Left ventricle myocardium inferior (tissue), 1 donor: Measurements from ENCODE around the gene LARGE1. TPM values are rescaled to one million over a fixed set of nuclear protein-coding genes. Genes with fewer than 3 reads are reported as not detected.

Source experiments
- DNase-seq: peaks from one replicate; pipeline ENCODE4 v3.0.0-alpha.2; 2020
- H3K27ac ChIP-seq: fragments of 200-600 bp; replicated peaks from 2 replicates; pipeline ENCODE4 v1.8.0; 2021
- H3K27me3 ChIP-seq: fragments of 200-600 bp; 2 replicates; pipeline ENCODE4 v1.8.0; 2021; ENCODE audit warnings: low read depth
- H3K36me3 ChIP-seq: fragments of 200-600 bp; 2 replicates; pipeline ENCODE4 v1.8.0; 2021
- H3K4me1 ChIP-seq: fragments of 200-600 bp; 2 replicates; pipeline ENCODE4 v1.8.0; 2021
- H3K4me3 ChIP-seq: fragments of 200-600 bp; 2 replicates; pipeline ENCODE4 v1.8.0; 2021; ENCODE audit warnings: mild to moderate bottlenecking, moderate library complexity
- H3K9me3 ChIP-seq: fragments of 200-600 bp; replicated peaks from 2 replicates; pipeline ENCODE4 v1.8.0; 2021
- intact Hi-C: fragments of 100-400 bp; cut with micrococcal nuclease; formaldehyde crosslinking; loops from one replicate; pipeline ENCODE4 v1.11.0; 2022
- total RNA-seq: library from RNA; stranded (reverse); fragmentation: NEBNext Ultra II Directional; extraction: Animal tissue kit (Norgen Biotek cat#: 25700); gene quantifications from one replicate; pipeline ENCODE4 v1.2.1, GENCODE V29; 2021
- TF ChIP-seq, protein P1 (sequence below): fragments of 200-600 bp; IDR thresholded peaks from 2 replicates; pipeline ENCODE4 v1.8.0; 2021; ENCODE audit warnings: antibody characterized with exemption, mild to moderate bottlenecking, borderline replicate concordance
- donor health status: DM: no; HTN: yes; CAD: no; lungs with severe emphysema.

The LARGE1 gene
- total RNA-seq, 1 donor from 2014 or later, result 117 TPM

GRCh38 chr22:33666279-33666960 is 253.9 kb downstream of the LARGE1 start:
- DNase-seq, result no peak
- intact Hi-C loops, result no loop called here

GRCh38 chr22:33659448-33659847 is 260.8 kb downstream of the LARGE1 start:
- peaks cover 42% of the 10 kb centered on the region for H3K4me1 ChIP-seq

More at GRCh38 chr22:33666279-33666960, 253.9 kb downstream of the LARGE1 start:
- TF ChIP-seq, protein P1, sequence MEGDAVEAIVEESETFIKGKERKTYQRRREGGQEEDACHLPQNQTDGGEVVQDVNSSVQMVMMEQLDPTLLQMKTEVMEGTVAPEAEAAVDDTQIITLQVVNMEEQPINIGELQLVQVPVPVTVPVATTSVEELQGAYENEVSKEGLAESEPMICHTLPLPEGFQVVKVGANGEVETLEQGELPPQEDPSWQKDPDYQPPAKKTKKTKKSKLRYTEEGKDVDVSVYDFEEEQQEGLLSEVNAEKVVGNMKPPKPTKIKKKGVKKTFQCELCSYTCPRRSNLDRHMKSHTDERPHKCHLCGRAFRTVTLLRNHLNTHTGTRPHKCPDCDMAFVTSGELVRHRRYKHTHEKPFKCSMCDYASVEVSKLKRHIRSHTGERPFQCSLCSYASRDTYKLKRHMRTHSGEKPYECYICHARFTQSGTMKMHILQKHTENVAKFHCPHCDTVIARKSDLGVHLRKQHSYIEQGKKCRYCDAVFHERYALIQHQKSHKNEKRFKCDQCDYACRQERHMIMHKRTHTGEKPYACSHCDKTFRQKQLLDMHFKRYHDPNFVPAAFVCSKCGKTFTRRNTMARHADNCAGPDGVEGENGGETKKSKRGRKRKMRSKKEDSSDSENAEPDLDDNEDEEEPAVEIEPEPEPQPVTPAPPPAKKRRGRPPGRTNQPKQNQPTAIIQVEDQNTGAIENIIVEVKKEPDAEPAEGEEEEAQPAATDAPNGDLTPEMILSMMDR, result no peak
- peak overlapping the region; percentile 17 for H3K27ac ChIP-seq
- peaks cover 64% of the 10 kb centered on the region for H3K4me1 ChIP-seq
- no peaks in the 10 kb centered on the region for H3K9me3 ChIP-seq
- H3K36me3 ChIP-seq, result no peaks in the 10 kb centered on the region
- no peak overlapping the region for H3K4me3 ChIP-seq
- no peaks in the 10 kb centered on the region for H3K27me3 ChIP-seq

DNA sequence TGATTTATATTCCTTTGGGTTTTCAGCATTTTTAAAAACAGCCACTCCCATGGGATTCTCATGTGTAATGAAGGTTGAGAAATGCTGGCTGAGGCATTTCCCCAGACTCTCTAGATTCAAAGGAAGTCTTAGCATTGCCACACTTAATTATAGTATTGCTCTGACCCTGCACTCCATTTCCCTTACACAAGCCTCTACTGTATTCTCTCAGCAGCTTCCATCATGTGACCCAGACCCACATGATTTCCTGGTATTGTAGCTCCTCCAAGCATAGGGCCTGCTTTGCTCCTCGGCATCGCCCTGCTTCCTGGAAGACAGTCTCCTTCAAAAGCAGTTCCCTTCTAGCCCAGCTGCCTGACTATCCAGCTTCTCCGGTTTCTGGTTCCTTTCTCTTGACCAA is 261.5 kb downstream of the LARGE1 start:
- Histone ChIP-seq H3K27ac (peak overlapping the region; percentile 69), H3K9me3 (no peaks in the 10 kb centered on the region), H3K4me1 (peaks cover 36% of the 10 kb centered on the region), H3K4me3 (no peak overlapping the region), H3K36me3 (no peaks in the 10 kb centered on the region), H3K27me3 (no peaks in the 10 kb centered on the region)
- TF ChIP-seq, protein P1, result no peak
- peak; percentile 33 for DNase-seq
- intact Hi-C loops, result no loop called here

More at GRCh38 chr22:33659448-33659847, 260.8 kb downstream of the LARGE1 start:
- Histone ChIP-seq H3K36me3 (no peaks in the 10 kb centered on the region), H3K9me3 (no peaks in the 10 kb centered on the region), H3K4me3 (no peak overlapping the region), H3K27me3 (no peaks in the 10 kb centered on the region), H3K27ac (peak overlapping the region; percentile 69)
- intact Hi-C loops, result no loop called here
- no peak for DNase-seq
- TF ChIP-seq, protein P1, result no peak

DNA sequence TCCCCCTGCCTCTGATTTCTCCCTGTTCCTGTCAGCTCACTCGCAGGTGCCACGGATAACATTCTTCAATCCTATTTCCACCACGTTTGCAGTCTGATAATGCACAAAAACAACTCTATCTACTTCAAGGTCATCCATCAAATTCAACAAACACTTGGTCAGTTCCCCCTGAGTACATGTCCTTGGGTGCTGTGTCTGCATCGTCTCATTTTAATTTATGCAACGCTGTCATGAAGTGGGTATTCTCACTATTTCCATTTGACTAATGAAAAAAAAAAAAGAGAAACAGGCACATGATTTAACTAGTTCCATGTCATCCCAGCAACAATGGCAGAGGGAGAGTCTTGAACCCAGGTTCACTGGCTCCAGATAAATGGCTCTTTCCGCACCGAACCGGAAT is 262.6 kb downstream of the LARGE1 start:
- H3K36me3 ChIP-seq, result no peaks in the 10 kb centered on the region
- DNase-seq, result no peak
- H3K27me3 ChIP-seq, result no peaks in the 10 kb centered on the region
- H3K9me3 ChIP-seq, result no peaks in the 10 kb centered on the region
- H3K27ac ChIP-seq, result peak overlapping the region; percentile 69
- H3K4me3 ChIP-seq, result no peak overlapping the region
- H3K4me1 ChIP-seq, result peaks cover 38% of the 10 kb centered on the region
- TF ChIP-seq, protein P1, result no peak
- intact Hi-C loops, result no loop called here

DNA sequence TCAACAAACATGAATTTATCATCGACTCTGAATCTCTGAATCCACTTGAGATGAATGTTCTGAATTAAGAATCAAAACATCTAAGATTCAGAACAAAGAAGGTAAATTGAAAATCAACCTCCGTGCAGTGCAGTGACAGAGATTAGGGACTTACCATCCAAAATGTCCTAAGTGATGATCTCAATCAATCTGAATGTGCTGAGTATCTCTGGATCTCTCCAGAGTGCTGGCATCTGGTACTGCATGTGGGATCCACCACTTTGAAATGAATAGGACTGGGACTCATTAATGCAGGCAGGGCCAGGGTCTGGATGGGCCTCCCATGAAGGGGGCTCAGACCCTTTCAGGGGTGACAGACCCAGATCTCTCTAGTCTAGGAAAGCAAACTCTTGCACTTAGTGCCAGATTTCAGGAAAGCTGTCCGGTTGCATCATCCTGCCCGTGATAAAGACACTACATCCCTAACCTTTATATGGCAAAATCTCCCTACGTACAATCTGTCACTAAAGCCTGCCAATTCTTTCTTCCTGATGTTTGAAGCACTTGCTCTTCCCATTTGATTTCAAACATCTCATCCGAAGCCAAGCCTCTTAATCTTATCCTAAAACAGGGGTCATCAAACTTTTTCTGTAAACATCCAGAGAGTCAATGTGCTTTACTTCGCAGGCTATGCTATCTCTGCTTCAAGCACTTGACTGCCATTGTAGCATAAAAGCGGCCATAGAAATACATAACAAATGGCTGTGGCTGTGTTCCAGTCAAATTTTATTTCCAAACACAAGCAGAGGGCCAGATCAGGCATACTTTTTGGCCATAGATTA is 263.3 kb downstream of the LARGE1 start:
- intact Hi-C loops, result no loop called here
- DNase-seq, result no peak
- Histone ChIP-seq H3K4me3 (no peak overlapping the region), H3K4me1 (peaks cover 41% of the 10 kb centered on the region), H3K27ac (peak overlapping the region; percentile 69), H3K9me3 (no peaks in the 10 kb centered on the region), H3K36me3 (no peaks in the 10 kb centered on the region), H3K27me3 (no peaks in the 10 kb centered on the region)
- TF ChIP-seq, protein P1, result no peak
